MM.1S (cell line): Measurements from ENCODE around the gene FOXL2.

Source experiments
- CTCF ChIP-seq: fragments of 300-600 bp; sonication (generic); IDR thresholded peaks from 2 replicates; pipeline ENCODE4 v1.5.1; 2016; ENCODE audit warnings: antibody characterized with exemption, low read length, mixed read lengths
- EZH2 ChIP-seq: fragments of 300-600 bp; sonication (generic); optimal IDR thresholded peaks from 2 replicates; pipeline ENCODE3; 2017; ENCODE audit warnings: low read depth, mild to moderate bottlenecking, antibody characterized with exemption, low read length, mixed read lengths

DNA sequence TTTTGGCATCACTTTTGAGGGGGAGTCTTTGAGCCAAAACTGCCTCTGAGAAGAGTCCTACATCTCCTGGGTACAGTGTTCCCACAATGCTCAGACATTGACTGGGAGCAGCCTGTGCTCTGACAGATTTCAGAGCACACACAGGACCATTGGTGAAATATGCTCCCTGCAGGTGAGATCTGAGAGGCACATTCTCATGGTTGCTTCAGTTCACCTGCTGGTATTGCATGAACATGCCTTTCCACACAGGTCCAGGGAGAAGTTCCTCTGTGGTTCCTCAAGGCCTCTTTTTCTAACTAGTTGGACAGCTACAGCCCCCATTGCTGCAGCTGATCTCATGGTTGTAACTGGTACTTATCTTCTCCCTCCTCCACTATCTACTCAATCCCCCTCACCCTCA is 37.0 kb downstream of the FOXL2 start:
- TF ChIP-seq EZH2 (no peak), CTCF (no peak)
